SK-N-MC (cell line): ENCODE results near the gene ST6GAL2.

Source experiments
- EZH2 ChIP-seq: fragments of 200-600 bp; sonication (generic); IDR thresholded peaks from one replicate; pipeline ENCODE4 v1.6.1; 2017; ENCODE audit warnings: antibody characterized with exemption
- FOXP2 ChIP-seq: optimal IDR thresholded peaks from 2 replicates; pipeline ENCODE3; 2011; ENCODE audit warnings: mild to moderate bottlenecking, moderate library complexity; ENCODE audit not compliant: insufficient read depth; ENCODE audit errors: extremely low read length, control extremely low read depth
- POLR2AphosphoS5 ChIP-seq: IDR thresholded peaks from 2 replicates; pipeline ENCODE4 v1.6.1; 2012; ENCODE audit warnings: mild to moderate bottlenecking, low read depth, low read length, borderline replicate concordance

GRCh38 chr2:106800976-106801655 lies 84.9 kb downstream of the ST6GAL2 start:
- no peak for TF ChIP-seq POLR2AphosphoS5
- no peak for TF ChIP-seq EZH2
- no peak for TF ChIP-seq FOXP2
